Common myeloid progenitor, CD34-positive (primary cell): ENCODE data around the gene NR1D1.

Experiments
- CTCF ChIA-PET: fragments of 350-600 bp; sonication (Branson Sonifier 250); formaldehyde crosslinking; loops from one replicate; lab custom pipeline; 2021; ENCODE audit warnings: antibody characterized with exemption; lab: Charles Lee
- POLR2A ChIA-PET: fragments of 350-600 bp; sonication (Branson Sonifier 250); formaldehyde crosslinking; loops from one replicate; lab custom pipeline; 2021; ENCODE audit warnings: antibody characterized with exemption; lab: Charles Lee
- DNase-seq, 3 donors: peaks; one replicate each; pipeline versions ENCODE4 v3.0.0 to v3.0.0-alpha.2; 2013
- H3K27ac ChIP-seq, 2 experiments: 1 replicate in 1 of 2; 2 replicates in 1 of 2; pipeline ENCODE4 v1.7.0; 2013; ENCODE audit warnings: inconsistent platforms in 2 of 2, low read length in 2 of 2, mild to moderate bottlenecking in 2 of 2, low read depth in 1 of 2, moderate library complexity in 1 of 2; ENCODE audit not compliant: severe bottlenecking in 2 of 2, insufficient read depth in 1 of 2, poor library complexity in 1 of 2
- H3K27me3 ChIP-seq, 5 experiments: replicated peaks in 2 of 5; 1 replicate in 3 of 5; 2 replicates in 2 of 5; pipeline versions ENCODE4 v1.6.1 to v1.7.0; 2013; ENCODE audit warnings: low read length in 4 of 5, mild to moderate bottlenecking in 2 of 5, moderate library complexity in 2 of 5, inconsistent platforms in 1 of 5; ENCODE audit not compliant: insufficient read depth in 5 of 5, control insufficient read depth in 4 of 5
- H3K36me3 ChIP-seq, 4 experiments: 1 replicate in 2 of 4; 2 replicates in 2 of 4; pipeline versions ENCODE4 v1.6.1 to v1.7.0; 2013; ENCODE audit warnings: low read length in 3 of 4, control low read depth in 1 of 4, mild to moderate bottlenecking in 1 of 4; ENCODE audit not compliant: control insufficient read depth in 4 of 4, insufficient read depth in 4 of 4
- H3K4me1 ChIP-seq, 4 experiments: 1 replicate in 3 of 4; 2 replicates in 1 of 4; pipeline versions ENCODE4 v1.6.1 to v1.7.1; 2013; ENCODE audit warnings: low read length in 3 of 4, mild to moderate bottlenecking in 3 of 4, control low read depth in 1 of 4, inconsistent platforms in 1 of 4, moderate library complexity in 1 of 4; ENCODE audit not compliant: control insufficient read depth in 4 of 4, insufficient read depth in 4 of 4; ENCODE audit errors: control extremely low read depth in 1 of 4
- H3K4me3 ChIP-seq, 7 experiments: 1 replicate in 4 of 7; 2 replicates in 3 of 7; pipeline versions ENCODE4 v1.5.1 to v1.7.0; 2013; ENCODE audit warnings: mild to moderate bottlenecking in 7 of 7, low read length in 6 of 7, moderate library complexity in 6 of 7, inconsistent platforms in 2 of 7, low read depth in 2 of 7, control low read depth in 1 of 7; ENCODE audit not compliant: insufficient read depth in 4 of 7, control insufficient read depth in 1 of 7; ENCODE audit errors: extremely low read depth in 1 of 7
- H3K9me3 ChIP-seq, 5 experiments: 1 replicate in 4 of 5; 2 replicates in 1 of 5; pipeline versions ENCODE4 v1.6.1 to v1.7.1; 2013; ENCODE audit warnings: low read length in 4 of 5, mild to moderate bottlenecking in 2 of 5, inconsistent platforms in 1 of 5, low read depth in 1 of 5, moderate library complexity in 1 of 5; ENCODE audit not compliant: control insufficient read depth in 4 of 5, insufficient read depth in 2 of 5; ENCODE audit errors: control extremely low read depth in 1 of 5
- WGBS: methylation state at CpG from one replicate; pipeline ENCODE4 v1.1.5; 2013; ENCODE audit not compliant: insufficient coverage; 5-methylcytosine and 5-hydroxymethylcytosine counted together

The NR1D1 gene

GRCh38 chr17:40063187-40063771 is 37.1 kb downstream of the NR1D1 start:
- Histone ChIP-seq H3K4me3 (peak overlapping the region; percentile 71 to 96 (median 90)), H3K4me1 (peaks cover 8 to 46% (median 44%) of the 10 kb centered on the region in 4 experiments), H3K36me3 (no peaks in the 10 kb centered on the region), H3K27ac (peak overlapping the region in 1 of 2 experiments; percentile 69), H3K9me3 (no peaks in the 10 kb centered on the region), H3K27me3 (peaks cover 0 to 3% (median 0%) of the 10 kb centered on the region in 5 experiments)
- CTCF ChIA-PET: interaction anchor here (0.7 to 7.7 kb wide), 7 partner anchors 9 to 104 kb away, joined by 3 to 112 read pairs (median 5); partner anchors contain the start of gene MED24
- DNase-seq: peak in 2 of 3 donors; percentile 79 to 80
- 0% methylated on average over 28 of the region's 42 CpGs for whole genome bisulfite sequencing
- POLR2A ChIA-PET: interaction anchor here (1.0 to 1.3 kb wide), 2 partner anchors 8 to 12 kb away, joined by 3 read pairs; no protein-coding TSS in a partner anchor

GRCh38 chr17:40062329-40063186 is 37.8 kb downstream of the NR1D1 start, which contains the start of gene THRA:
THRA (plus strand) TSS chr17:40062965; CDS start chr17:40074489, 11,524 bp downstream.
- Histone ChIP-seq H3K27ac (peak within 1 kb of the TSS in 1 of 2 experiments; percentile 69), H3K36me3 (no peaks in the 10 kb centered on the region), H3K27me3 (peaks cover 0 to 5% (median 0%) of the 10 kb centered on the region in 5 experiments), H3K9me3 (no peaks in the 10 kb centered on the region), H3K4me3 (peak within 1 kb of the TSS; percentile 71 to 96 (median 90)), H3K4me1 (peaks cover 8 to 40% (median 37%) of the 10 kb centered on the region in 4 experiments)
- POLR2A ChIA-PET: interaction anchor here (1.0 to 1.3 kb wide), 2 partner anchors 9 to 13 kb away, joined by 3 read pairs; no protein-coding TSS in a partner anchor
- DNase-seq: peak in 2 of 3 donors; percentile 72 to 79
- under 1% methylated on average over 31 of the region's 83 CpGs for WGBS
- CTCF ChIA-PET: interaction anchor here (0.7 to 7.7 kb wide), 13 partner anchors 11 to 105 kb away, joined by 3 to 112 read pairs (median 7); no protein-coding TSS in a partner anchor

GRCh38 chr17:40061609-40062038 is 38.8 kb downstream of the NR1D1 start:
- Histone ChIP-seq H3K36me3 (no peaks in the 10 kb centered on the region), H3K9me3 (no peaks in the 10 kb centered on the region), H3K27ac (no peak overlapping the region), H3K4me3 (peak overlapping the region in 1 of 7 experiments; percentile 78), H3K27me3 (peaks cover 0 to 5% (median 0%) of the 10 kb centered on the region in 5 experiments), H3K4me1 (peaks cover 8 to 40% (median 35%) of the 10 kb centered on the region in 4 experiments)
- no peak for DNase-seq
- 83% methylated on average over 5 of the region's 10 CpGs for WGBS
- POLR2A ChIA-PET: no interaction called here
- CTCF ChIA-PET: interaction anchor here (0.7 to 7.4 kb wide), 8 partner anchors 10 to 106 kb away, joined by 3 to 50 read pairs (median 8); no protein-coding TSS in a partner anchor

GRCh38 chr17:40060887-40061608 is 39.3 kb downstream of the NR1D1 start:
- peaks cover 0 to 5% (median 0%) of the 10 kb centered on the region in 5 experiments for H3K27me3 ChIP-seq
- H3K4me3 ChIP-seq: no peak overlapping the region
- 98% methylated on average over 9 of the region's 11 CpGs for WGBS
- POLR2A ChIA-PET: no interaction called here
- H3K4me1 ChIP-seq: peaks cover 8 to 37% (median 34%) of the 10 kb centered on the region in 4 experiments
- no peak overlapping the region for H3K27ac ChIP-seq
- no peaks in the 10 kb centered on the region for H3K36me3 ChIP-seq
- no peaks in the 10 kb centered on the region for H3K9me3 ChIP-seq
- no peak for DNase-seq
- CTCF ChIA-PET: interaction anchor here (1.0 to 7.4 kb wide), 6 partner anchors 9 to 52 kb away, joined by 3 to 50 read pairs (median 17); no protein-coding TSS in a partner anchor

- H3K9me3 ChIP-seq: no peaks in the 10 kb centered on the region
- no peaks in the 10 kb centered on the region for H3K36me3 ChIP-seq
- DNase-seq: no peak
- no peak overlapping the region for H3K4me3 ChIP-seq
- peaks cover 0 to 5% (median 0%) of the 10 kb centered on the region in 5 experiments for H3K27me3 ChIP-seq
- POLR2A ChIA-PET: no interaction called here
- H3K27ac ChIP-seq: no peak overlapping the region
- WGBS: 93% methylated on average over 3 of the region's 8 CpGs
- CTCF ChIA-PET: interaction anchor here (1.2 to 7.4 kb wide), 9 partner anchors 8 to 53 kb away, joined by 3 to 50 read pairs (median 4); no protein-coding TSS in a partner anchor
- H3K4me1 ChIP-seq: peaks cover 8 to 26% (median 23%) of the 10 kb centered on the region in 4 experiments
Observed at GRCh38 chr17:40059729-40060475, 40.5 kb downstream of the NR1D1 start.

GRCh38 chr17:40058865-40059264 is 41.5 kb downstream of the NR1D1 start:
- ChIA-PET POLR2A (interaction anchor here (0.5 kb wide), 1 partner anchor 20 kb away, joined by 3 read pairs; no protein-coding TSS in a partner anchor), CTCF (interaction anchor here (1.1 to 7.4 kb wide), 10 partner anchors 12 to 54 kb away, joined by 3 to 50 read pairs (median 4); partner anchors contain the start of gene CSF3)
- no peak overlapping the region for H3K4me3 ChIP-seq
- DNase-seq: no peak
- H3K27ac ChIP-seq: no peak overlapping the region
- peaks cover 0 to 5% (median 0%) of the 10 kb centered on the region in 5 experiments for H3K27me3 ChIP-seq
- H3K4me1 ChIP-seq: peaks cover 0 to 21% (median 15%) of the 10 kb centered on the region in 4 experiments
- WGBS: no CpG with 5 or more reads among the region's 1 CpG
- H3K9me3 ChIP-seq: no peaks in the 10 kb centered on the region
- H3K36me3 ChIP-seq: no peaks in the 10 kb centered on the region
